A549 treated with CpdA at 1 μM for 4 hours (cell line): Measurements from ENCODE around the gene ASZ1. TPM values are rescaled to one million over a fixed set of nuclear protein-coding genes. Genes with fewer than 3 reads are reported as not detected.

Experiments
- total RNA-seq: library from RNA; stranded (reverse); fragments of 200-300 nt; extraction: Qiagen RNA extraction; gene quantifications from 5 replicates; pipeline ENCODE4 v1.2.3, GENCODE V29; 2022; ENCODE audit warnings: low read depth

The ASZ1 gene
- total RNA-seq = not detected in 5 replicates

GRCh38 chr7:117427258-117427701 lies at the start of gene ASZ1:
ASZ1 (minus strand) TSS chr7:117427493; CDS start chr7:117427460, 33 bp downstream.

GRCh38 chr7:117322741-117323304 lies 104.5 kb downstream of the ASZ1 start, which contains the start of gene WNT2:
WNT2 (minus strand) TSS chr7:117323058; CDS start chr7:117322989, 69 bp downstream.

Other genes with a start within 250 kb of the ASZ1 start
- 0.05 TPM in 1 of 5 replicates, not detected in the others for gene WNT2, start 104.4 kb downstream of the ASZ1 start, total RNA-seq
- 0.06 to 0.13 TPM in 2 of 5 replicates, not detected in the others for gene CFTR, start 52.5 kb upstream of the ASZ1 start, total RNA-seq